HG03439 (cell line): ENCODE results near the gene DDX31.

ENCODE experiments used
- ATAC-seq: cut with Tn5 transposase; IDR thresholded peaks from one replicate; pipeline ENCODE4 v1.9.1; 2021; ENCODE audit warnings: mild to moderate bottlenecking, moderate library complexity; ENCODE audit not compliant: unreplicated experiment

The DDX31 gene

DNA sequence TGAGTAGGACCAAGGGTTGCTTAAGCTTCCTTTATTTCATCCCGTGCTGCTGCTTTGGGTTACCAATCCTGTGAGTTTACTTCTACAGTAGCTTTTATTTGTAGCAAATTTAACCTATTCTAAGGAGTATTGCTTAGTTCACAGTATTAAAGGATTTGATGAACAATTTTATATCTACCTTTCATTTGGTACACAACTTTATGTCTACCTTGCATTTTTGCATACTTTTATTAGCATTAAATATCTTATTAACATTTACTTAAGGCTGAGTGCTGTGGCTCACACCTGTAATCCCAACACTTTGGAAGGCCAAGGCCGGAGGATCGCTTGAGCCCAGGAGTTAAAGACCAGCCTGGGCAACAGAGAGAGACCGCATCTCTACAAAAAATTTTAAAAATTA lies 4.7 kb upstream of the DDX31 start:
- ATAC-seq = no peak

DNA sequence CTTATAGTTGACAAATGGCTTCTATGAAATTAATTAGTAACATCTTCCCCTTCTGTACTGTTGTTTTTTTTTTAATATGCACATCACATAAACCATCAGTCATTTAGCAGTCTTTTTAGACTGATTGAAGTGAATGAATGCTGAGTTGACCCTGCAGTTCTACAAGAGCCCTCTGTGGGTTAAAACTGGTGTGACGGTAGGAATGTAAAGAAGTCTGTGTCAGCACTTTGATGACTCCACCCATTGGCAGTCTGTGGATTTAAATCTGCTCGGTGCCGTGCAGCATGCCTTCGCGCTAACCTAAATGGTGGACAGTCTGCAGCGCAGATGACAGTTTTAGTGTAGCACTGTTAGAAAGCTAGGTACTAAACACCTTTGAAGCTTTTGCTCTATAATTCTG lies 3.6 kb upstream of the DDX31 start:
- no peak for ATAC-seq

DNA sequence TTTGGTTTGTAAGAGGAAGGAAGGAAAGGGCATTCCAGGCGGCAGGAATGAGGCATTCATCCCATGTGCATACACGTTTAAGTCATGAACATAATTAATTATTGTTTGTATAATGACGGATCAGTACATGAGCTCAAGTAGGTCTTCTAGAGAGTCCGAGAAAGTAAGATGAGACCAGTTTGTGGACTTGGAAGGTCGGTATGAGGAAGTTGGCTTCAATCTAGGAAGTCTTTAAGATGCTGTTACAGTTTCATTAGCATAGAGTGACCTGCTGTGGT lies 2.6 kb upstream of the DDX31 start:
- no peak for ATAC-seq

DNA sequence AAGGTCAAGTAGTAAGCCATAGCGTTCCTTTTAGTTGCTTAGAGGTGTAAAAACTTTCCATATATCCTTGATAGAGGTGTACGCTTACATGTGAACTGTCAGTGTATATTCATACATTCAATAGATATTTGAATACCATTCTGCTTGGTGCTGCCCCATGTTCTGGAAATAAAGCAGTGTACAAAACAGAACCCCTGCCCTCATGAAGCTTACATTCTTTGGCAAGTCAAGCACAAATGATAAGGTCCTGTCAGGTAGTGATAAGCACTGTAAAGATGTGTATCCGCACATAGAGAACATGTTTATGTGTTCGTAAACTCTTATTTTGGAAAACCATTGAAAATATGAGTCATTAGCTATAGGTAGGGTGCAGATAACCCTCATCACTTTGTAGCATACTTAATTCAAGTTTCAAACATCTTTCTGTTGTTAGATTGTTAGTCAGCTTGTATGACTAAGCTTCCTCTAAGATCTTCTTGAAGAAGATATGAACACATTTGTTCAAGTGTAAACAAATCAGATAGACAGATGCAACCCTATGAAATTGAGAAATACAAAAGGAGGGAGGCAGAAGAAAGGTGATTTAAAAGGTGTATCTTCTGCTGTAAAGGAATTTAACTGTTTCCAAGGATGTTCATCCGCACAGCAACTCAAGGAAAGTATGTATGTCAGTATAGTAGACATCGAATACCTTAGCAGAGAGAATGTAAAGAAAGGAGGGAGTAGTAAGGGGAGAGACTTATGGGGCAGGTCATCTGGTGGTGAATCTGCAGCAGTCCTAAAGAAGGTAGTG lies 2.0 kb upstream of the DDX31 start:
- no peak for ATAC-seq

DNA sequence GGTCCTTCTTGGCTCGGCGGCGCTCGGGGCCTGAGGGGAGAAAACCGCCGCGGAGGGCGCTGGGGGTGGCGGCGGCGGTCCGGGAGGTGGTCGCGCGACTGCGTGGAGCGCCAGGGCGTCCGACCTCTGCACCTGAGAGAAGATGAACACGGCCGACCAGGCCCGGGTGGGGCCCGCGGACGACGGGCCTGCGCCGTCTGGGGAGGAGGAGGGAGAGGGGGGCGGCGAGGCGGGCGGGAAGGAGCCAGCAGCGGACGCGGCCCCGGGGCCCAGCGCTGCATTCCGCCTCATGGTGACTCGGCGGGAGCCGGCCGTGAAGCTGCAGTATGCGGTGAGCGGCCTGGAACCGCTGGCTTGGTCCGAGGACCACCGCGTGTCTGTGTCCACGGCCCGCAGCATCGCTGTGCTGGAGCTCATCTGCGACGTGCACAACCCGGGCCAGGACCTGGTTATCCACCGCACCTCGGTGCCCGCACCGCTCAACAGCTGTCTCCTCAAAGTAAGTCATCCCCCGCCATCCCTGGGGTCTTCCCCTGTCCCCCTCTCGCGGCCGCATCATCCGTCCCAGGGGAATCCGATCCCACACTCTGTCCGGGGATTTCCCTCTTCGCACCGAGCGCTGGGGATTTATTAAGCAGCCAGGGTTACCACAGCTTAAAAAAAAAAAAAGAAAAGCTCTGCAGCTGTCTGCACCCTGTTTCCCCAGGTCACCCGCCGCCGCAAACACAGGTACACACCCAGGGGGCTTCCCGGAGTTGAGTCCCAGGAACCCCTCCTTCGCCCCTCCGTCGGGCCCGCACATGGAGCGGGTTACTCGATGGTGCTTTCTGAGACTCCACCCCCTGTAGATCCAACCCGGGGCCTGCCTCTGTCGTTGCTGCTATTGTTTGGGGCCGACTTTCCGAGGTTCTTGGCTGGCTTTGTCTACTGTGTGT lies 941 bp upstream of the DDX31 start, which contains the start of gene GTF3C4:
GTF3C4 (plus strand) TSS at position 8 of the 935 bp plus-strand sequence; CDS start at position 143, 135 bp downstream.
- peak; percentile 54 for ATAC-seq

DNA sequence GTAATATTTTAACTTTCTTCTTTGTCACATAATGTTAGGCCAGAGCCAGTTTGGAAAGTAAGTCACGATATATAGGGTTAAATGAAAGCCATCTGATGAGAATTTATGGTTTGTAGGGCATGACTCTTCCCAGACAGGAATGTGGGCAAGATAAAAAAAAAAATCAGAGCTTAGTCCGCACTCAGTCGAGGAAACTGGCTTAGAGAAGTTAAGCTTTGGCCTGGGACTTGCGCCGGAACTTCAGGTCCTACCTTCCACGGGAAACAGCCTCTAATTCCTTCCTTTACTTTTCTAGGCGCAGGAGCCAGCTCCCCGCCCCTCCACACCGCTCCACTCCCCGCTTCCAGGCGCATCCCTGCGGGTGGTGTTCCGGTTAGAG lies 475 bp downstream of the DDX31 start:
- no peak for ATAC-seq

DNA sequence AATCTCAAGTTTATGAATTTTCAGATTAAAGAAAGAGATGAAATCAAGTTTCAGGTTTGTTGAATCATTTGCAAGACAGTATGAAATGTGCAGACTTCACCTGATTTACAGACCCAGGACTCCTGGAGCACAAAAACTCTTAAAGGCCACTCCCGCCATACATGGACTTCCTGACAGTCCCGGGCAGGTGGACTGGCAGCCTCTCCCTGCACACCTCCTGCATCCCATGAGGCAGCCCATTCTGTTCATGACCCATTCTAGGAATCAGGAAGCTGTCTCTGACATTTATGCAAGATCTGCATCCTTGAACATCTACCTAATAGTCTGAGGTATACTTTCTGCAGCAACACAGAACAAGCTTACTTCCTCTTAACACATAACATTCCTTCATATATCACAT lies 5.9 kb downstream of the DDX31 start:
- ATAC-seq = no peak

DNA sequence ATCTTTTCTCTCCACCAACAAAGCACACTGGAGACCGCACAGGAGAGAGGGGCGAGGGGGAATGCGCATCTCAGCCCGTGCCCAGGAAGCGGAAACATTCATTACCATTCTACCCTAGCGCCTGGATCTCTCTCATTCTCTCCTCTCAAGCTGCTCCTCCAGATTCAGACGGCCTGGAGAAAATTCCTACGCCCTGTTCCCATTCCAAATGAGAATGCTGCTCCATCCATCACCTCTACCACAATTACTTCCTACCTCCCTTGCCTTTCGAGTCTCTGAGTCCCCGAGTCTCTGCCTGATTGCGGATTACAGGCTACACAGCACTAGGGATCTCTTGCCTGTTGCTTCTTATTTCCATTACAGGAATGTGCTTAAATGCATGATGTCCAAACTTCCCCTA lies 6.7 kb downstream of the DDX31 start:
- ATAC-seq = no peak

DNA sequence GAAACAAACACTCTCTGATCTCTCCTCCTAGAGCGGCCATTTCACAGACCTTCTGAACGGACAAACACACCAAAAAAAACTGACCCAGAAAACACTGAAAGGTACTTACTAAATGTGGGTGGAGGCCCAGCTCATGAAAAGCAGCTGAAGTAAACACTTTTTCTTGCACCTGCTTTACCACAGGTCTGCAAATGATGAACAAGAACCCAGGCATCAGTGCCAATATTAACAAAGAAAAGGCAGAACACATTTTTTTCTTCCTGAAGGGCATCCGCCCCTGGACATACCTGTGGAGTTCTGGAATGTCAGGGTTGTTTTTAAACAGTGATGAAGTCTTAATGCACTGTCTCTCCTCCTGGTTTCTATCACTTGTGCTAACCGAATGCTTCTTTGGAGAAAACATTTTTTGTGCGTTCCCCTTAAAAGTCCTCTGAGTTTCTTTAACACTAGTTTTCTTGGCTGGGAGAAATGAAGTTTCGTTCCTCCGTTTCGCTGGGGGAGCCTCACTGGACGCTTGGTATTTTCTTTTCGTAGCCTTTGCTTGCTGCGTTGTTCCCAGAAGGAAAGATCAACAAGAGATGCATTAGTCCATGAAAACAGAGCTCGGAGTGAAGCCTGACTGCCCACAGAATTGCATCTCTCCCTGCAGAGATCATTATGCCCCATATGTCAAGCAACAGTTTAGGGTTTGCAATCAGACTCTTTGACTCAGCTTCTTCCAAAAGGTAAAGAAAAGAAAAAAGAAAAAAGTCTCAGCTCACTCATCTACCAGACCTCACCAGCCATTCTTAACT lies 7.4 kb downstream of the DDX31 start:
- no peak for ATAC-seq

DNA sequence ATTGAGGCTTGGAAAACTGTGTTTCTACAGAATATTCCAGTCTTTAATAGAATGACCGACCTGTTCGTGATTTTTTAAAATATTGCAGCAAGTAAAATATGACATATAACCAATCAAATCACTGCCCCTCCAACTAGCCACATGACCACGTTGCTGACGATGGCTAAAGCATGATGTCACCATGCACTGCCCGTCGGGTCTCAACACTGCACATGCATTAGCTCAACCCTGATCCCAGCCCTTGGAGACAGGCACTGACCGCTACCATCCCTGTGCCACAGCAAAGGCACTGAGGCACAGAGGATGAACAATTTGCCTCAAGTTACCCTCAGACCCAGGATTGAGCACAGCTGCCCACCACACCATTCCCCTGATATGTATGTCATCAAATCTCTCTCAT lies 13.5 kb downstream of the DDX31 start:
- no peak for ATAC-seq

DNA sequence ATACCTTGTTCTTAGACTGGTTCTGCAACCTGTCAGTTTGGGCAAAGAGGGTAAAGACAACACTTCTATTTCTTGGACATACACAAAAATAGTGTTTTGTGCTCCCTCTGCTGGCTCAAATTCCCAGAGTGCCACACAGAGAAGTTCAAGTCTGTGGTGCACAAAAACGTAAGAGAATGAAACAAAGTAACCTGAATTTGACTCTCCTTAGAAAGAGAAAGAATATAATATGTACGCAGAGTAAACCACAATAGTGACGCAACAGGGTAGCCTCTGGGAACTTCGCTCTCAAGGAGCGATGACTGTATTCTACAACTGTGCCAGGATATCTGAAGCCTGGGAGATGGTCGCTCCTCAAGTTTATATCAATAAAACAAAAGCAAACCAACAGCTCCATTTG lies 18.5 kb downstream of the DDX31 start:
- ATAC-seq = no peak

DNA sequence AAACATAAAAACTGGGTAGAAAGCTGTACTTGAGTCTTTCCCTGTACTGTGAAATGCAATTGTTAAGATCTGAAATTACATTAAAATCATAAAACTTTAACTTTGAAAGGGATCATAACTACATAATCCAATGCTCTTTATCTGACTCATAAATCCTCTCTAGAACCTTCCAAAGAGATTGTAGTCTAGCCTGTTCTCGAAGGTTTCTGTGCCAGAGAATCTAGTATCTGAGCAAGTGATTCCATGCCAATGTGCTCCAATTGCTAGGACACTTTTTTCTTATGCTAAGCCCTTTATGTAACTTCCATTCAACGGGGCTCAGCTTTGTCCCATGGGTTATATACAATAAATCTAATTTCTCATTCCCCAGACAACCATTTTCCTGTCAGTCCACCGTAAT lies 21.1 kb downstream of the DDX31 start:
- no peak for ATAC-seq

DNA sequence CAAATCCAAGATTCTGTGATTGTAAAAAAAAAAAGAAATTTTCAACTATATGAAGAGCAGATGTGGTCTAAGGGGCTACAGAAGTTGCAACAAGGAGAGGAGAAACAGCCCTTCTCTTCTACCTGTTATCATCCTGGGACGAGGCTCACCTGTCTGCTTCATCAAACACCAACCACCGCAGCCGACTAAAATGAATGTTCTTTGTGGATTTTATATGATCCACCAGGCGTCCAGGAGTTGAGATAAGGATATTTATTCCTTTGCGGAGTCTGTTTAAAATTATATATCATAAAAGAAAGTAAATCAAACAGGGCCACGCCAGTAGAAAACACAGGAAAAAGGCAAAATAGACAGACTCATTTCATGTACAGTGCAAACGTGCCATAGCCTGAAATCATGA lies 21.5 kb downstream of the DDX31 start:
- no peak for ATAC-seq

DNA sequence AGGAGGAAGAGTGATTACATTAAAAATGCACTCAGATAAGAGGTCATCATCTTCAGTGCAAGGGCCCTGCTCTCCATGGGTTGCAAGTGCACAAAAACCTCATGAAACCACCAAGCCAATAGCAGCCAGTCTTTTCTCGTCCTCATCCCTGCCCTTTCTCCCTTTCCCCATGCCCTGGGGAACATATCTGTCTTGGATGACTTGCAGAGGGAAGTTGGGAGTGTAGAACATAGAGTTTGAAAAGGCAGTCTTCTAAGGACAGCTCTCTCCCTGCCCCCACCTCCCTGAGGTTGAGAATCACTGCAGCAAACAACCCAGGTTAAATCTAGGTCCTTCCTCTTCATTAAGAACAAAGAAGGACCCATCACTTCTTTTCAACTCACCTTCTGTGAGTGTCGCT lies 22.0 kb downstream of the DDX31 start:
- ATAC-seq = no peak

DNA sequence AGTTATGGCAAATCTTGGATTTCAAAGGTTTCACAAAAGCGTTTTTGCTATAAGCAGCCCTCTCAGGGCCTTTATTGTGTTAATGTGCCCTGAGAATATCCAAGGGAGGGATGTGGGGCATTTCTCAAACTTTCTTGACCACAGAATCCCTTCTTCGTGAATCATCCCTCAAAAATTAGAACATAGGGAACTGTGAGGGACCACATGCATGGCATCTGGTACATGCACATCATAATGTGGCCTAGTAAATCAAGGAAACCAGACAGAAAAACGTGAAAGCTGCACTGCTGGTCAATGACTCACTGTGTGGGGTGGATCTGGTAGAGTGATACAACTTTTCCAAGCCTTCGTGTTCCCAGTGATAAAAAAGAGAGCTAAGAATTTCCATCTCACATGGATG lies 22.4 kb downstream of the DDX31 start:
- ATAC-seq = no peak

DNA sequence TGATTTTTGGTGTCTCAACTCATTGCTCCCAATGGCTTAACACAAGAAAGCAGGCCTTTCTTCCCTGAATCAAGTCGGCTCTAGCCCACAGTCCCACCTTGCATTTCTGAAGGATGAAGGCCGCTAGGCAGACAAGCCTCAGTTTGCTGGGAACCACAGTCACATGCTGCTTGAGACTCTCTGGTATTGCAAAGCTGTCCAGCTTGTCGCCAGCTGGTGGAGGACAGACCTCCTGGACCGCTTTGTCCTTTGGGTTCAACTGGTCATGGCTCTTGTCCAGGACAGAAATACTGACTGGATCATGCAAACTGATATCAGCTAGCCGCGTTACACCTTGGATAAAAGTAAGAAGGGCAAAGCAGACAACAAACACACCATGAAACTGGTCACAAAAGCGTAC lies 23.1 kb downstream of the DDX31 start:
- ATAC-seq = no peak

DNA sequence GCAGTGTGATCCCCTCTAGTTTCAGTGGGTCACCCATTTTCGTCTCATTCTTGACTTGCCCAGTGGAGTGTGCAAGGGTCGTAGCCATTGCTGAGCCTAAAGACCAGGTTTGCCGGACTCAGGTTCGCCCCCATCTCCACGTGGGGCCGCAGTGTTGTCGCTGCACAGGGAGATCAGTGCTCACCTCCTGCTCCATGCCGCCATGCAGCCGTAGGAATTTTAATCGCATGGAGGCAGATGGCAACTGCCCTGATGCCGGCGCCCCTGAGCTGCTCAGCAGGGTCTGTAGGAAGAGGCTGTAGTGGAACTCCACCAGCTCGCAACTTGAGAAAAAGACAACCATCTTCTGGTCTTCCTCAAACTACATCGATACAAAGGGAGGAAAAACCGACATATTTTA lies 24.1 kb downstream of the DDX31 start:
- ATAC-seq = no peak

DNA sequence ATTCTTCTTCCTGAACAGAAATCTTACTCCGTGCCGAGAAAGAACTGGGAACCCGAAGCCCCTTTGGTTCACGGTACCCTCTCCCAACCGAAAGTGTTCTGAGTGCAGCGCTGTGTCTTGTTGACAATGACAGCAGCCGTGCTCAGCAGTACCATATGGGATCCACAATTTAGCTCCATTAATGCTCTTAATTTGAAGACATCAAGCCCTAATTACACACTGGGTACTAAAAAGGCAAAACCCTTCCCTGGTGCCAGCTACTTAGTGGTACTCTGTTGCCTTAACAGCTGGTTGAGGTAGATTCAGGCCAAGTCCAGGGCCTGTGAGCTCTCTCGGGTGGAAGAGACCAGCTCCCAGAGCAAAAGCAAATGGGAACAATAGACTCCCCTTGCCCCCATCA lies 24.5 kb downstream of the DDX31 start:
- no peak for ATAC-seq

DNA sequence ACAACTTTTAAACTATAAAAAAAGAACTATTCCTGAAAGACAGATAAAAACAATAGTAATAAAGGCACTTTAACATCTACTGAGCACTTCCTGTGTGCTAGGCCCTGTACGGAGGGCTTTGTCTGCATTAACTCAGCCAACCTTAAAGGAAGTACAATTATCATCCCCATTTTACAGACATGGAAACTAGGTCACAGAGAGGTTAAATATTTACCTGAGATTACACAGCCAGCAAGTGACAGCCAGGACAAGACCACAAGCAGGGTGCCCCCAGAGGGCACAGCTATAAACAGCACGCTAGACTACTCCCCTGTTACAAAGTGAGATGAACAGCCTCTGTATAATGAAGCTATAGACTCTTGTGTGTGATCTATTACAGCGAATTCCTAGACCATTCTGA lies 25.5 kb downstream of the DDX31 start:
- ATAC-seq = no peak

DNA sequence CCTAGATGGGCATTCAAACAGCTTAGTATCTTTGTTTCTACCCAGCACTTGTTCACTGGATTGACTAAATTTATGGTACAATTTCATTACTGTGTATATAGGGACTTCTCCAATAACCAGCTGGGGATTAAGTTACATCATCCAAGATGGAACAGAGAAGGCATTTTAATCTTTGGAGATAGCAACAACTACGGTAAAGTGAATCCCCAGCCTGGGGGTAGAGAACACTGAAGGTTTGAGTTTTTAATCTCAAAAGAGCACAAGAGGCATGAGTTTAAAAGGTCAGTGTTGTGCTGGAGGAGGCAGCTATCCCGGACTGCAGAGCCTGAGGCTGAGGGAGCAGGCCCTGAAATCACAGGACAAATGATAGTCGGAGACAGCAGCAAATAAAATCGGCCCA lies 28.6 kb downstream of the DDX31 start:
- no peak for ATAC-seq

DNA sequence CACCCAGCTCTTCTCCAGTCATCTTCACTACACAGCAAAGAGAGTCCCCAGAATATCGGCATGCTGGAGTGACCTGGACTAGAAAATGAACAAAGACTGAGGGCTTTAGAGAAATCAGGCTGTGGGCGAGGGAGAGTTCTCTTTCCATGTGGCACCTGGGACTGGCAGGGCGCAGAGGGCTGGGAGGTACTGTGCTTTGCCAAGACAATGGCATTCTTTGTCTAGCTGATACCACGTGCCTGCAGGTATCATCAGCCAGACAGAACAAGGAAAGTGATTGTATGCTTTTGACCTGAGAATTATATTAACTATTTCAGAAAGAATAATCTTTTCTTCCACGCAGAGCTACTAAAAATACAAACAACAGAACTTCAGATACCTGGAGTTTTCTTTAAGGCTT lies 30.5 kb downstream of the DDX31 start:
- ATAC-seq = no peak

DNA sequence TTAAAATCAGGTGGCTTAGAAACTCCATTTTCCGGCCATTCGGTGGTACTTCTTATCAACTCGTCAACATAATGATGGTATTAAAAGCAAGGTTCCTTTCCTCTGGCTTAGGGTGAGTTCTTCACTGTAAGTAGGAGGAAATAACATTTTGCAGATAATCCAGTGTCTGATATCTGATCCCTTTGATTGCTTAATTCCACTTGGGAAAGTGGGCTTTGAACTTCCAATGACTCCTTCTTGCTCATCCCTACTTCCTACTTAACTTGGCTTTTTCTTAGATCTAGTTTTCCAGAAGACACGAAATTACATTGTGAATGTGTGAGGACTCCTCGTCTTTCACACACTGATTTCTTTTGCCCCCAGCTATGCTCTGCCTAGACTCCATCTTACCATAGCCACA lies 31.5 kb downstream of the DDX31 start:
- no peak for ATAC-seq
